ENCODE measurements around the gene TJP3. TPM values are rescaled to one million over a fixed set of nuclear protein-coding genes. Genes with fewer than 3 reads are reported as not detected.

TJP3 gene
- total RNA-seq, 2 experiments from 2014 or later: 8.2 to 9.0 TPM

DNA sequence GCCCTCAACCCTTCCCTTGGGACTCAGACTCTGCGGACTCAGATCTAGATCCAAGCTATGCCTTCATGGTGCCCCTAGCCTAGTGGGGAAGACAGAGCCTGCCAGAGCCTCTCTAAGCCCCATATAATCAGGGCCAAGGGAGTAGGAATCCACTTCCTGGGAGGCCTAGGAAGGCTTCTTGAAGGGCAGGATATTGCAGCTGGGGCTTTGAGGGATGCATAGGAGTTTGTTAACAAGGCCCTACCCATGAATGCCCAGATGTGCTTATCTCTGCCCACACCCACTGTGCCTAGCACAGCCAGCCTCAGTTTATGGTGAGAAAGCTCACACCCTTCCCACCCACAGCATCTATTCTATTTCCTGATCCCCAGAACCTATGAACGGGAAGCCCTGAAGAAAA is 42.0 kb downstream of the TJP3 start:
- Mint-ChIP-seq H3K27me3 (no peaks in the 10 kb centered on the region), H3K4me3 (no peak overlapping the region), H3K9me3 (no peaks in the 10 kb centered on the region), H3K27ac (no peak overlapping the region), H3K4me1 (ENCODE audit: low read depth) (no peaks in the 10 kb centered on the region), H3K36me3 (ENCODE audit: low read depth) (peaks cover 43% of the 10 kb centered on the region)
- POLR2A ChIA-PET: interaction anchor here (1.1 to 1.5 kb wide), 2 partner anchors 12 kb away, joined by 3 to 7 read pairs; partner anchors contain the start of gene MRPL54
- Histone ChIP-seq H3K9me3 (ENCODE audit: control insufficient read depth in 1 of 2, insufficient read depth in 1 of 2, low read length in 2 of 2) (peaks cover 0 to 6% of the 10 kb centered on the region in 2 experiments), H3K4me3 (ENCODE audit: low read length) (no peak overlapping the region), H3K27ac (ENCODE audit: low read depth in 1 of 2, low read length in 2 of 2) (no peak overlapping the region), H3K4me1 (ENCODE audit: insufficient read depth, low read length) (peaks cover 3% of the 10 kb centered on the region), H3K36me3 (ENCODE audit: insufficient read depth, low read length) (peaks cover 43% of the 10 kb centered on the region), H3K27me3 (ENCODE audit: control insufficient read depth in 1 of 2, insufficient read depth in 2 of 2, low read length in 2 of 2) (no peaks in the 10 kb centered on the region)
- DNase-seq (no peak), ATAC-seq (ENCODE audit: poor library complexity) (no peak)
- TF ChIP-seq, protein P1, sequence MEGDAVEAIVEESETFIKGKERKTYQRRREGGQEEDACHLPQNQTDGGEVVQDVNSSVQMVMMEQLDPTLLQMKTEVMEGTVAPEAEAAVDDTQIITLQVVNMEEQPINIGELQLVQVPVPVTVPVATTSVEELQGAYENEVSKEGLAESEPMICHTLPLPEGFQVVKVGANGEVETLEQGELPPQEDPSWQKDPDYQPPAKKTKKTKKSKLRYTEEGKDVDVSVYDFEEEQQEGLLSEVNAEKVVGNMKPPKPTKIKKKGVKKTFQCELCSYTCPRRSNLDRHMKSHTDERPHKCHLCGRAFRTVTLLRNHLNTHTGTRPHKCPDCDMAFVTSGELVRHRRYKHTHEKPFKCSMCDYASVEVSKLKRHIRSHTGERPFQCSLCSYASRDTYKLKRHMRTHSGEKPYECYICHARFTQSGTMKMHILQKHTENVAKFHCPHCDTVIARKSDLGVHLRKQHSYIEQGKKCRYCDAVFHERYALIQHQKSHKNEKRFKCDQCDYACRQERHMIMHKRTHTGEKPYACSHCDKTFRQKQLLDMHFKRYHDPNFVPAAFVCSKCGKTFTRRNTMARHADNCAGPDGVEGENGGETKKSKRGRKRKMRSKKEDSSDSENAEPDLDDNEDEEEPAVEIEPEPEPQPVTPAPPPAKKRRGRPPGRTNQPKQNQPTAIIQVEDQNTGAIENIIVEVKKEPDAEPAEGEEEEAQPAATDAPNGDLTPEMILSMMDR (IDR thresholded peaks at IDR 0.05): no peak
- CTCF ChIA-PET: no interaction called here
- intact Hi-C loops (cut with DNase I, micrococcal nuclease): no loop called here

DNA sequence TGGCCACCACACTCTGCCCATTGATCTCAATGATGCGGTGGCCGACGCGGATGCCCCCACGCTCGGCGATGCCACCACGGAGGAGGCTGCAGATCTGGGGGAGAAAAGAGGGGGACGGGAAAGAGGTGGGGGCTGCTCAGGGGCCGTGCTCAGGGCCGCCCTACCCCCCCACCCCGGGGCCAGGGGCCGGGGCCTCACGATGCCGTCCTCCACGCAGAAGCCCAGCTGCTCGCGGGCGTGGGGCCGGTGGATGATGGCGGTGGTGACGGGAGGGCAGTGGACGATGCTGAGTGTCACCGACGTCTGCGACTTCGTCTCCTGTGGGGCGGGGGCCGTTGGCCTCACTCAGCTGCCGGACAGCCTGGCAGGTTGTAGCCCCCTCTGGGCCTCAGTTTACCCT is 43.1 kb downstream of the TJP3 start:
- Histone ChIP-seq H3K9me3 (ENCODE audit: control insufficient read depth in 1 of 2, insufficient read depth in 1 of 2, low read length in 2 of 2) (peaks cover 0 to 6% of the 10 kb centered on the region in 2 experiments), H3K27ac (ENCODE audit: low read depth in 1 of 2, low read length in 2 of 2) (no peak overlapping the region), H3K4me1 (ENCODE audit: insufficient read depth, low read length) (peaks cover 3% of the 10 kb centered on the region), H3K36me3 (ENCODE audit: insufficient read depth, low read length) (peaks cover 43% of the 10 kb centered on the region), H3K27me3 (ENCODE audit: control insufficient read depth in 1 of 2, insufficient read depth in 2 of 2, low read length in 2 of 2) (no peaks in the 10 kb centered on the region), H3K4me3 (ENCODE audit: low read length) (no peak overlapping the region)
- TF ChIP-seq, protein P1 (IDR thresholded peaks at IDR 0.05): no peak
- no peaks in the 10 kb centered on the region for H3K27me3 Mint-ChIP-seq
- DNase-seq (no peak), ATAC-seq (ENCODE audit: poor library complexity) (no peak)
- H3K36me3 Mint-ChIP-seq (ENCODE audit: low read depth): peaks cover 50% of the 10 kb centered on the region
- H3K4me3 Mint-ChIP-seq: no peak overlapping the region
- H3K4me1 Mint-ChIP-seq (ENCODE audit: low read depth): peaks cover 4% of the 10 kb centered on the region
- intact Hi-C loops (cut with DNase I, micrococcal nuclease): no loop called here
- no peak overlapping the region for H3K27ac Mint-ChIP-seq
- ChIA-PET POLR2A (interaction anchor here (1.5 kb wide), 1 partner anchor 11 kb away, joined by 7 read pairs; the partner anchor contains the start of gene MRPL54), CTCF (no interaction called here)
- no peaks in the 10 kb centered on the region for H3K9me3 Mint-ChIP-seq

DNA sequence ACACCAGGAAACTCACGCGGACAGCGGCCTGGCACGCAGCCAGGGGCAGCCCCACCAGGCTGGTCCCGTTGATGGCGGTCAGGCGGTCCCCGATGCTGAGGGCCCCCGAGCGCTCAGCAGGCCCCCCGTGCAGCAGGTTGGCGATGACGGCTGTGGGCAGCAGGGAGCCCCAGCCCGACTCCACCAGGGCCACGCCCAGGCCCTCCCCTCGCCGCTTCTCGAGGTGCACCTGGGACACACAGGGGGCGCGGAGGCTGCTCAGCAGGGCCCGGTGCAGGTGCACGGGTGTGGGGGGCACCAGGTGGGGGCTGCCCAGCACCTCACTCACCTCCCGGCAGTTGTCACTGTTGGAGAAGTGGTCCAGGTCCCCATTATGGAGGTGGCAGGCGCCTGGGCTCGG is 44.3 kb downstream of the TJP3 start:
- H3K27me3 ChIP-seq (ENCODE audit: control insufficient read depth in 1 of 2, insufficient read depth in 2 of 2, low read length in 2 of 2): no peaks in the 10 kb centered on the region
- ATAC-seq (ENCODE audit: poor library complexity) (no peak), DNase-seq (no peak)
- intact Hi-C loops (cut with DNase I, micrococcal nuclease): no loop called here
- POLR2A ChIA-PET: interaction anchor here (0.5 to 2.4 kb wide), 2 partner anchors 10 to 12 kb away, joined by 3 to 8 read pairs; partner anchors contain the start of genes APBA3 and MRPL54
- H3K27ac ChIP-seq (ENCODE audit: low read depth in 1 of 2, low read length in 2 of 2): no peak overlapping the region
- TF ChIP-seq, protein P1 (IDR thresholded peaks at IDR 0.05): no peak
- Mint-ChIP-seq H3K36me3 (ENCODE audit: low read depth) (peaks cover 57% of the 10 kb centered on the region), H3K4me1 (ENCODE audit: low read depth) (peaks cover 8% of the 10 kb centered on the region), H3K9me3 (no peaks in the 10 kb centered on the region), H3K4me3 (no peak overlapping the region), H3K27me3 (no peaks in the 10 kb centered on the region), H3K27ac (no peak overlapping the region)
- H3K4me3 ChIP-seq (ENCODE audit: low read length): no peak overlapping the region
- peaks cover 48% of the 10 kb centered on the region for H3K36me3 ChIP-seq (ENCODE audit: insufficient read depth, low read length)
- CTCF ChIA-PET: no interaction called here
- peaks cover 4% of the 10 kb centered on the region for H3K4me1 ChIP-seq (ENCODE audit: insufficient read depth, low read length)
- H3K9me3 ChIP-seq (ENCODE audit: control insufficient read depth in 1 of 2, insufficient read depth in 1 of 2, low read length in 2 of 2): peaks cover 0 to 6% of the 10 kb centered on the region in 2 experiments

All from CD4-positive, alpha-beta T cell (primary cell).